Islet of Langerhans (tissue), 1 donor: ENCODE data around the gene MRPS10.
"Not testable (repeated sequence)": the region's sequence is repeated elsewhere in the genome, so short reads cannot be mapped to it uniquely, and the experiment has no call there.

ENCODE experiments used
- FAIRE-seq: peaks from one replicate; lab custom pipeline; 2011; peaks lifted over from hg19 to GRCh38; lab: Jason Lieb, UNC

Gene MRPS10

GRCh38 chr6:42175860-42176259, 41.8 kb downstream of the MRPS10 start:
- no peak for FAIRE-seq

GRCh38 chr6:42173101-42173500, 44.6 kb downstream of the MRPS10 start, which contains the start of gene GUCA1A:
GUCA1A (plus strand) TSS chr6:42173364; CDS start chr6:42173614, 250 bp downstream.
- no peak for FAIRE-seq

- FAIRE-seq = no peak
Observed at GRCh38 chr6:42171813-42172581, 45.7 kb downstream of the MRPS10 start.

- FAIRE-seq = not testable (repeated sequence)
Observed at GRCh38 chr6:42169780-42170179, 47.9 kb downstream of the MRPS10 start.

GRCh38 chr6:42168650-42169049, 49.0 kb downstream of the MRPS10 start:
- FAIRE-seq = no peak

GRCh38 chr6:42166444-42167141, 51.1 kb downstream of the MRPS10 start:
- no peak for FAIRE-seq

GRCh38 chr6:42165016-42165415, 52.6 kb downstream of the MRPS10 start:
- no peak for FAIRE-seq

- no peak for FAIRE-seq
Observed at GRCh38 chr6:42163981-42164380, 53.7 kb downstream of the MRPS10 start.

- no peak for FAIRE-seq
Observed at GRCh38 chr6:42162812-42163211, 54.8 kb downstream of the MRPS10 start.

GRCh38 chr6:42162384-42162783, 55.3 kb downstream of the MRPS10 start:
- FAIRE-seq = no peak

- no peak for FAIRE-seq
Observed at GRCh38 chr6:42159431-42160024, 58.1 kb downstream of the MRPS10 start.

- no peak for FAIRE-seq
Observed at GRCh38 chr6:42158631-42159030, 59.0 kb downstream of the MRPS10 start.

GRCh38 chr6:42158011-42158410, 59.6 kb downstream of the MRPS10 start:
- no peak for FAIRE-seq
